DMS153 treated with DMSO at 0.1 percent for 48 hours (cell line): ENCODE measurements around the gene PITX3.
A peak's percentile ranks its signal among the peaks of the same experiment; 100 is the strongest.
"Not testable (repeated sequence)": the region's sequence is repeated elsewhere in the genome, so short reads cannot be mapped to it uniquely, and the experiment has no call there.

Experiments
- DNase-seq: peaks from one replicate; lab custom pipeline; 2025; ENCODE audit not compliant: unreplicated experiment; lab: John Stamatoyannopoulos, UW

Gene PITX3

DNA sequence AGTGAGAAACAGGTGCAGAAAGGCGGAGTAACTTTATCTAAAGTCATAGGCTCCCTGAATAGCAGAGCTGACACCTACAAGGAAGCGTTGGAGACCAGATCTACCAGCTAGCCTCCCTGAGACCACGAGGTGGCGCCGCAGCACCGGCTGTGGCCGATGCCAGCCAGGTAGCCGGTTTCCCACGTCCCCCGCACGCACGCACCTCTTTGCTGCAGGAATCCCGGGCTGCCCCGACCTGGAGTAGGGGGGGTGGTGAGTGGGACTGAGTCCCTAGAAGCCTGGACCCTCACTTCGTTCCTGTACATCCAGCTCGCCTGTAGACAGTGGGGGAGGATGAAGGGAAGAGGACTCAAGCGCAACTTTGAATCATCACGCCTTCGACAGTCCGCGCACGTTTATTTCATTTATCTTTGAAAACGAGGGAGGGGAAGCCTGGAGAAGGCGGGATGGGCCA, 11.5 kb downstream of the PITX3 start:
- DNase-seq, result peak; percentile 75

DNA sequence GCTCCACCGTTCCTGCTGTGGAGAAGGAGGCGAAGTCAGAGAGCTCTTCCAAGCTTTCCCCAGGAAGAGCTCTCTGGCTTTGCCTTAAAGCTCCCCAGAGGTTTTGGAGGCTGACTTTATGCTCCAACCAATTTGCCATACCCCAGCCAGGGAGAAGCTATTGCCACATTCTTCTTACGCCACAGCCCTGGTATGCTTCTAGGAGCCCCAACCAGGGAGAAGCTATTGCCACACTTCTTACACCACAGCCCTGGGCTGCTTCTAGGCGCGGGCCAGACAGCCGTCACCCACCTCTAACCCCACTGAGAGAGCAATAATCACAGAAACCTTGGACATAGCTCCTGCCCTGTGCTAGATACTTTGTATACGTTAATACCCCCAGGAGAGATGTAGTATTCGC, 14.3 kb downstream of the PITX3 start:
- no peak for DNase-seq

GRCh38 chr10:102226542-102226870, 14.8 kb downstream of the PITX3 start:
- no peak for DNase-seq

GRCh38 chr10:102225646-102226541, 15.4 kb downstream of the PITX3 start, which contains the start of gene ELOVL3:
ELOVL3 (plus strand) TSS chr10:102226299; CDS start chr10:102226549, 250 bp downstream.
- DNase-seq, result peak; percentile 52

DNA sequence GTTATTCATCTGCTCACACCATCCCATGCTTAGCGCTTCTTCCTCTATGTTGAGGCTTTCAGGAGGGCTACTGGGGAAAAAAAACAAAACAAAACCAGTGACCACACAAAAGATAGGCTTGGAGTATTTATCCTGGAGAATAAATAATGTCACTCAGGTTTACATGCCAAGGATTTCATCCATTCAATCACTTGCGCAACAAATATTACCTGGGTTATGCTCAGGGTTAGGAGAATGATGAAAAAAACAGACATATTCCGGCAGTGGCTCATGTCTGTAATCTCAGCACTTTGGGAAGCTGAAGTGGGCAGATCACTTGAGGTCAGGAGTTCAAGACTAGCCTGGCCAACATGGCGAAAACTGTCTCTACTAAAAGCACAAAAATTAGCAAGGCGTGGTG, 18.5 kb downstream of the PITX3 start:
- DNase-seq, result no peak

DNA sequence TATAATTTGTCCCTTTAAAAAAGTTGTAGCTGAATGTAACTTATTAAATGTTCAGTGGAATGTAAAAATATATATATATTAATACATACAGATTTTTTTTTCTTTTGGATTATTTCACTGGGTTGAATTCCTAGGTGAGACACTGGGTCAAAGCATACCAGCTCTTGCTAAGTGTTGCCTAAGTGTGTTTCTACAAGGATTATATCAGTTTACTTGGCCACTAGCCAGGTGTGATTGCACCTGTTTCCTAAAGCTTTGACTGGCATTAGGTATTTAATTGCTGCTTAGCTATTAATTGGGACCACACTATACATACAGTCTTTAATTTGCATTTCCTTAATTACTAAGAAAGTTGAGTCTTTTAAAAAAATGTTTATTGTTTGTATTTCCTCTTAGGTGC, 20.7 kb downstream of the PITX3 start:
- peak; percentile 2 for DNase-seq

GRCh38 chr10:102219370-102219769, 21.9 kb downstream of the PITX3 start:
- DNase-seq, result no peak

DNA sequence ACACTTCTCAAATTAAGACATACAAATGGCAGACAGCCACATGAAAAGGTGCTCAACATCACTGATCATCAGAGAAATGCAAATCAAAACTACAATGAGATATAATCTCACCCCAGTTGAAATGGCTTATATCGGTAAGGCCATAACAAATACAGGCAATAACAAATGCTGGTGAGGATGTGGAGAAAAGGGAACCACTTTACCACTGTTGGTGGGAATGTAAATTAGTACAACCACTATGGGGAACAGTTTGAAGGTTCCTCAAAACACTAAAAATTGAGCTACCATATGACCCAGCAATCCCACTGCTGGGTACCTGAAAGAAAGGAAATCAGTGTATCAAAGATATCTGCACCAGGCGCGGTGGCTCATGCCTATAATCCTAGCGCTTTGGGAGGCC, 27.7 kb downstream of the PITX3 start:
- DNase-seq, result not testable (repeated sequence)

- DNase-seq, result no peak
Observed at GRCh38 chr10:102211615-102212299, 29.6 kb downstream of the PITX3 start.

DNA sequence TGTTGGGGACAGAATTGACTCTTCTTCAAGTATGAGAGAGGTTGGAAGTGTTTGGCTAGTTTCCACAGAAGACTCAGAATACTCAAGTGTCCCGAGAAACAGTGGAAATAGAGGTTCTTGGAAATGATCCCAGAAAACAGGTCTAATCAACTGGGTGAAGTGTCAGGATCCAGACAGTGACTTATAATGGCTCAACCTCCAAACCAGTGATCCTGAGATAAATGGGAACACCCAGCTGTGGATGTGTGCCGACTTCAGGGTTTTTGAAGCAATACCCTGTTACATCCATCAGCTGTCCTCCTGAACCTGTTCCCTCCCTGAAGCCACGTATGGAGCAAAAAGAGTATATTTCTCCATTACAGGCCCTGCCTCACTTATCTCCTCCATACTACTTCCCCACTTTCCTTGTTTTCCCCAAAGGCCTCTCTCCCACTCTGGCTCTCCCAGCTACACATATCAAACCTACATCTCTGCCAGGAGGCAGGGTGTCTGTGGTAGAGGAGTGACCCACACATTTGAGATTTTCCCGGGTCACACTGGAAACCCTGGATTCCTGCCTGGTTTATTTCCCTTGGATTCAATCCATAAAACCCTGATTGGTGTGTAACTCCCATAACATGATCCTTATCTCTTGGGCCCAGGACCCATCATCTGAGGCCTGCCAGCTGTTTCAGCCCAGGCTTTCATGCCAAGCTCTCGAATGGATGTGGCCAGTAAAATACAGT, 32.8 kb downstream of the PITX3 start:
- no peak for DNase-seq

DNA sequence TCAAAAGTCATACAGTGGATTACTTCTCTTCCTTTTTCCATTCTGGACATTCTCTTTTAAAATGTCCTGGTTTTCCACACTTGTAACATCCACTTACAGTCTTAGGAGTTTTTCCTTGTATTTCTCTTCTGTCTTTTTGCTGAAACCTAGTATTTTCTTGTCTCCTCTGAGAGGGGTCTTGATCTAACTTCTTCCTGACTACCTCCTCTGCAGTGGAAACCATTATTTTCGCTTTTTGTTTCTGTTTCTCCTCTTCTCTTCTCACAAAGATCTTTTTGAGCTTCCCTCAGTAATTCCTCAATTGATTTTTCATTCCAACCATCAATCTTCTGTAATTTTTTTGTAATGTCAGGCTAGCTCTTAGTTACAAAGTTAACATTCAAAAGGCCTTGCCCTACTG, 38.9 kb downstream of the PITX3 start:
- no peak for DNase-seq

- no peak for DNase-seq
Observed at GRCh38 chr10:102200751-102201640, 40.3 kb downstream of the PITX3 start.

GRCh38 chr10:102198027-102198426, 43.3 kb downstream of the PITX3 start:
- no peak for DNase-seq

- no peak for DNase-seq
Observed at GRCh38 chr10:102196893-102197292, 44.4 kb downstream of the PITX3 start.

DNA sequence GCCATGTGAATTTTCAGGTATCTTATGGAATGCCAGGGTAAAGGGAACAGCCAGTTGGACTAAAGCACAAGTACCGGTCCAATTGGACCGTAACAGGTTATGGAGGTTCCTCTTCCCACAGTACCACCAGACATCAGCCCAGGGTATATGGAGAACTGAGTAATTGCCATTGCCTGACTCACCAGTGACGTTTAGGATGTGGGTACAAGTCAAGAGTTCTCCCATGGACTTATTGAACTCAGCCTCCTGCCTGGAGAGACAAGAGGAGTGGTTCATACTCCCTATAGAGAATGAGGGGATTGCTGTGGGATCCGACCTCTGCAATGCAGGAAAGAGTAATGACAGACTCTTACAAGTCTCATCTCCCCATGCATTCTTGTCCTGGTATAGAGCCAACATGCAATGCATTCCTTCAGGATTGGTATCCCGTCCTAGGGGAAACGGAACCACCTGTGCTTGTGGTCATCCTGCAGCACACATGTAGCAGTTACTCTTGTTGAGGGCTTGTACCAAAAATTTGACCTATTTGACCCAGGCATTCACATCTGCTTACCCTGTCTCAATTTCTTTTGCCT, 45.9 kb downstream of the PITX3 start:
- DNase-seq, result no peak

DNA sequence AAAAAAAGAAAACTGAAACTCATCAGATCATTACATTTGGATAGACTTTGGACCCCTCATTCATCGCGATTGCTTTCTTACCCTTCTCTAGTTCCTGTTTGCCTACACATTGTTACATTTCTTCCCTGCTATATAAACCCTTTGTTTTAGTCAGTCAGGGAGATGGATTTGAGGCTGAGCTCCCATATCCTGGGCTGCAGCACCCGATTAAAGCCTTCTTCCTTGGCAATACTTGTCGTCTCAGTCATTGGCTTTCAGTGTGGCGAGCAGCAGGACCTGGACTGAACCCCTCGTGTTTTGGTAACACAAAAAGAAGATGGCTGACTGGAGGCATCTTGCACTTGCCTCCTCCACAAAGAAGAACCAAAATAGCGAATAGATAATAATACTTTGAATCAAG, 49.4 kb downstream of the PITX3 start:
- DNase-seq, result no peak

- not testable (repeated sequence) for DNase-seq
Observed at GRCh38 chr10:102188941-102189898, 52.1 kb downstream of the PITX3 start.

- DNase-seq, result no peak
Observed at GRCh38 chr10:102188298-102188940, 52.9 kb downstream of the PITX3 start.
